Measurements from ENCODE around the gene CLDN15.
"Not testable (repeated sequence)": the region's sequence is repeated elsewhere in the genome, so short reads cannot be mapped to it uniquely, and the experiment has no call there.

GRCh38 chr7:101285880-101286279 is 48.3 kb upstream of the CLDN15 start:
- not testable (repeated sequence) for TF ChIP-seq SUZ12 (IDR thresholded peaks at IDR 0.05; ENCODE audit: extremely low read depth, insufficient read depth, insufficient read length); YY1 (IDR thresholded peaks at IDR 0.05; ENCODE audit: insufficient read depth, insufficient read length); ZNF274 (IDR thresholded peaks at IDR 0.05; ENCODE audit: low read depth, low read length)
